Myocyte (in vitro differentiated cells): ENCODE data around the gene SHISAL2A. TPM values are rescaled to one million over a fixed set of nuclear protein-coding genes. Genes with fewer than 3 reads are reported as not detected.

Experiments
- DNase-seq: peaks from one replicate; pipeline ENCODE4 v3.0.0-alpha.2; 2012; ENCODE audit warnings: low read depth
- total RNA-seq: library from RNA; depleted of rRNA; stranded (reverse); fragments of >200 nt; gene quantifications from 2 replicates; pipeline ENCODE4 v1.2.3, GENCODE V29; 2014

The SHISAL2A gene
- total RNA-seq, 1 donor from 2014 or later = not detected

GRCh38 chr1:52615489-52616042 is 17.4 kb upstream of the SHISAL2A start:
- DNase-seq = no peak

GRCh38 chr1:52621950-52622349 is 11.0 kb upstream of the SHISAL2A start:
- no peak for DNase-seq

GRCh38 chr1:52623812-52624211 is 9.2 kb upstream of the SHISAL2A start:
- DNase-seq = no peak

- no peak for DNase-seq
Measured at GRCh38 chr1:52627028-52627427, 5.9 kb upstream of the SHISAL2A start.

GRCh38 chr1:52628614-52629324 is 4.2 kb upstream of the SHISAL2A start:
- no peak for DNase-seq

GRCh38 chr1:52629325-52629643 is 3.7 kb upstream of the SHISAL2A start:
- DNase-seq = peak; percentile 6

- no peak for DNase-seq
Measured at GRCh38 chr1:52629667-52630066, 3.3 kb upstream of the SHISAL2A start.

- no peak for DNase-seq
Measured at GRCh38 chr1:52631759-52632331, 1.1 kb upstream of the SHISAL2A start.

GRCh38 chr1:52633291-52633754 is 355 bp downstream of the SHISAL2A start:
- no peak for DNase-seq

- DNase-seq = no peak
Measured at GRCh38 chr1:52634111-52634510, 1.1 kb downstream of the SHISAL2A start.

- DNase-seq = no peak
Measured at GRCh38 chr1:52635321-52636089, 2.5 kb downstream of the SHISAL2A start.

- no peak for DNase-seq
Measured at GRCh38 chr1:52636721-52637695, 4.0 kb downstream of the SHISAL2A start.

GRCh38 chr1:52637946-52638345 is 5.0 kb downstream of the SHISAL2A start:
- DNase-seq = no peak

- DNase-seq = no peak
Measured at GRCh38 chr1:52640697-52641096, 7.7 kb downstream of the SHISAL2A start.

GRCh38 chr1:52641307-52641706 is 8.3 kb downstream of the SHISAL2A start:
- no peak for DNase-seq

GRCh38 chr1:52645261-52645660 is 12.3 kb downstream of the SHISAL2A start:
- no peak for DNase-seq

GRCh38 chr1:52651904-52652303 is 18.9 kb downstream of the SHISAL2A start:
- no peak for DNase-seq

- no peak for DNase-seq
Measured at GRCh38 chr1:52653207-52653849, 20.4 kb downstream of the SHISAL2A start.

GRCh38 chr1:52654063-52654462 is 21.1 kb downstream of the SHISAL2A start:
- DNase-seq = no peak

GRCh38 chr1:52657702-52658101 is 24.7 kb downstream of the SHISAL2A start:
- DNase-seq = no peak
